Activated naive CD8-positive, alpha-beta T cell treated with anti-CD3 and anti-CD28 coated beads, Interleukin-2, amount 50 U/mL, for 16 hours (primary cell): ENCODE measurements around the gene PDE7B.

Experiments
- DNase-seq: peaks from one replicate; pipeline ENCODE4 v3.0.0-alpha.2; 2020; ENCODE audit warnings: low read depth, low spot score

The PDE7B gene

GRCh38 chr6:135983718-135984343, 132.3 kb downstream of the PDE7B start:
- DNase-seq: no peak

- no peak for DNase-seq
Observed at GRCh38 chr6:135985471-135985870, 134.0 kb downstream of the PDE7B start.

GRCh38 chr6:135987226-135987625, 135.7 kb downstream of the PDE7B start:
- DNase-seq: no peak

GRCh38 chr6:135990439-135990838, 138.9 kb downstream of the PDE7B start:
- no peak for DNase-seq

- no peak for DNase-seq
Observed at GRCh38 chr6:135990855-135991464, 139.5 kb downstream of the PDE7B start.

- no peak for DNase-seq
Observed at GRCh38 chr6:135992739-135993138, 141.2 kb downstream of the PDE7B start.

GRCh38 chr6:135993361-135993760, 141.9 kb downstream of the PDE7B start:
- no peak for DNase-seq

- no peak for DNase-seq
Observed at GRCh38 chr6:135994857-135995544, 143.5 kb downstream of the PDE7B start.

- DNase-seq: no peak
Observed at GRCh38 chr6:135995545-135995898, 144.0 kb downstream of the PDE7B start.

- no peak for DNase-seq
Observed at GRCh38 chr6:135996668-135997067, 145.2 kb downstream of the PDE7B start.

GRCh38 chr6:135999393-135999792, 147.9 kb downstream of the PDE7B start:
- DNase-seq: no peak

- no peak for DNase-seq
Observed at GRCh38 chr6:136007345-136007744, 155.8 kb downstream of the PDE7B start.

- DNase-seq: no peak
Observed at GRCh38 chr6:136011475-136011874, 160.0 kb downstream of the PDE7B start.

- no peak for DNase-seq
Observed at GRCh38 chr6:136012198-136012887, 160.8 kb downstream of the PDE7B start.

GRCh38 chr6:136012943-136013342, 161.4 kb downstream of the PDE7B start:
- no peak for DNase-seq

GRCh38 chr6:136014454-136015437, 163.2 kb downstream of the PDE7B start:
- no peak for DNase-seq

- DNase-seq: no peak
Observed at GRCh38 chr6:136015531-136015930, 164.0 kb downstream of the PDE7B start.

GRCh38 chr6:136016228-136017225, 165.0 kb downstream of the PDE7B start:
- DNase-seq: no peak

GRCh38 chr6:136020691-136021090, 169.2 kb downstream of the PDE7B start:
- no peak for DNase-seq

GRCh38 chr6:136022224-136022874, 170.8 kb downstream of the PDE7B start:
- no peak for DNase-seq
